Glutamatergic neuron (in vitro differentiated cells): Measurements from ENCODE around the gene CTBP1. TPM values are rescaled to one million over a fixed set of nuclear protein-coding genes. Genes with fewer than 3 reads are reported as not detected.

Experiments used
- DNase-seq: peaks from one replicate; pipeline ENCODE4 v3.0.0; 2022
- H3K27ac Mint-ChIP-seq: one replicate; pipeline ENCODE4 v1.8.0; 2020; ENCODE audit warnings: mild to moderate bottlenecking, mixed read lengths, inconsistent platforms; ENCODE audit not compliant: unreplicated experiment
- H3K27me3 Mint-ChIP-seq: one replicate; pipeline ENCODE4 v1.8.0; 2020; ENCODE audit warnings: mild to moderate bottlenecking, moderate library complexity, mixed read lengths, inconsistent platforms; ENCODE audit not compliant: unreplicated experiment
- H3K36me3 Mint-ChIP-seq: one replicate; pipeline ENCODE4 v1.8.0; 2020; ENCODE audit warnings: mild to moderate bottlenecking, mixed read lengths, inconsistent platforms; ENCODE audit not compliant: unreplicated experiment
- H3K4me1 Mint-ChIP-seq: one replicate; pipeline ENCODE4 v1.8.0; 2020; ENCODE audit warnings: mild to moderate bottlenecking, low read depth, mixed read lengths, inconsistent platforms; ENCODE audit not compliant: unreplicated experiment
- H3K4me3 Mint-ChIP-seq: one replicate; pipeline ENCODE4 v1.8.0; 2020; ENCODE audit warnings: mild to moderate bottlenecking, mixed read lengths, inconsistent platforms; ENCODE audit not compliant: unreplicated experiment
- H3K9me3 Mint-ChIP-seq: one replicate; pipeline ENCODE4 v1.8.0; 2020; ENCODE audit warnings: mild to moderate bottlenecking, moderate library complexity, mixed read lengths, inconsistent platforms; ENCODE audit not compliant: unreplicated experiment
- total RNA-seq: library from RNA; stranded (reverse); fragmentation: NEBNext Ultra II Directional; extraction: Animal tissue kit (Norgen Biotek cat#: 25700); gene quantifications from one replicate; pipeline ENCODE4 v1.2.1, GENCODE V29; 2021; ENCODE audit not compliant: unreplicated experiment
- TF ChIP-seq, protein P1 (sequence below): fragments of 200-600 bp; sonication (generic); IDR thresholded peaks from one replicate; pipeline ENCODE4 v1.5.0; 2021; ENCODE audit not compliant: partially characterized antibody, unreplicated experiment

The CTBP1 gene
- total RNA-seq, 1 donor from 2014 or later = 302 TPM

DNA sequence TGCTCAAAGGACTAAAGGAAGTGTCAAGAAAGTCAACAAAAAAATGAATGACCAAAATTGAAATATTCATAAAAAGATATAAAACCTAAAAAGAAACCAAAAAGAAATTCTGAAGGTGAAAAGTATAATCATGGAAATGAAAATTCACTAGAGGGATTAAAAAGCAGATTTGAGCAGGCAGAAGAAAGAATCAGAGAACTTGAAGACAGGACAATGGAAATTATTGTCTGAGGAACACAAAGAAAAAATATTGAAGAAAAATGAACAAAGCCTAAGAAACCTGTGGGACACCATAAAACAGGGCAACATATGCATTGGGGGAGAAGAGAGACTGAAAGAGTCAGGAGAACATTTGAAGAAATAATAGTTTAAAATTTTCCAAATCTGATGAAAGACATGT is 66.6 kb downstream of the CTBP1 start:
- no peak overlapping the region for H3K27ac Mint-ChIP-seq
- H3K9me3 Mint-ChIP-seq = peaks cover 22% of the 10 kb centered on the region
- H3K27me3 Mint-ChIP-seq = peaks cover 6% of the 10 kb centered on the region

DNA sequence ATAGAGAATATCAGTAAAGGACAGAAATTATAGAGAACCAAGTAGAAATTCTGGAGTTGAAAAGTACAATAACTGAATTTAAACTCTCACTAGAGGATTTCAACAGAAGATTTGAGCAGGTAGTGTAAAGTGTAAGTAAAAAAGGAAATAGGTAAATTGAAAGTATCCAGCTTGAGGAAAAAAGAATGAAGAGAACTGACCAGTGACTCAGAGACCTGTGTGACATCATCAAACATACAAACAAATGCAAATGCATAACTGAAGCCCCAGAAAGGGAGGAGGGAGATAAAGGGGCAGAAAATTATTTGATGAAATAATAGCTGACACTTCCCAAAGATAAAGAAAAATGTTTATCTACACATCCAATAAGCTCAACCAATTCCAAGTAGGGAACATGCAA is 68.3 kb downstream of the CTBP1 start:
- peaks cover 10% of the 10 kb centered on the region for H3K4me1 Mint-ChIP-seq
- peaks cover 6% of the 10 kb centered on the region for H3K27me3 Mint-ChIP-seq
- TF ChIP-seq, protein P1, sequence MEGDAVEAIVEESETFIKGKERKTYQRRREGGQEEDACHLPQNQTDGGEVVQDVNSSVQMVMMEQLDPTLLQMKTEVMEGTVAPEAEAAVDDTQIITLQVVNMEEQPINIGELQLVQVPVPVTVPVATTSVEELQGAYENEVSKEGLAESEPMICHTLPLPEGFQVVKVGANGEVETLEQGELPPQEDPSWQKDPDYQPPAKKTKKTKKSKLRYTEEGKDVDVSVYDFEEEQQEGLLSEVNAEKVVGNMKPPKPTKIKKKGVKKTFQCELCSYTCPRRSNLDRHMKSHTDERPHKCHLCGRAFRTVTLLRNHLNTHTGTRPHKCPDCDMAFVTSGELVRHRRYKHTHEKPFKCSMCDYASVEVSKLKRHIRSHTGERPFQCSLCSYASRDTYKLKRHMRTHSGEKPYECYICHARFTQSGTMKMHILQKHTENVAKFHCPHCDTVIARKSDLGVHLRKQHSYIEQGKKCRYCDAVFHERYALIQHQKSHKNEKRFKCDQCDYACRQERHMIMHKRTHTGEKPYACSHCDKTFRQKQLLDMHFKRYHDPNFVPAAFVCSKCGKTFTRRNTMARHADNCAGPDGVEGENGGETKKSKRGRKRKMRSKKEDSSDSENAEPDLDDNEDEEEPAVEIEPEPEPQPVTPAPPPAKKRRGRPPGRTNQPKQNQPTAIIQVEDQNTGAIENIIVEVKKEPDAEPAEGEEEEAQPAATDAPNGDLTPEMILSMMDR = no peak
- H3K27ac Mint-ChIP-seq = peak overlapping the region; percentile 1
- H3K9me3 Mint-ChIP-seq = peaks cover 26% of the 10 kb centered on the region
- H3K4me3 Mint-ChIP-seq = no peak overlapping the region
- DNase-seq = no peak
- peaks cover 28% of the 10 kb centered on the region for H3K36me3 Mint-ChIP-seq

More for the DNA sequence above, 66.6 kb downstream of the CTBP1 start:
- Mint-ChIP-seq H3K36me3 (peaks cover 24% of the 10 kb centered on the region), H3K4me1 (peaks cover 7% of the 10 kb centered on the region), H3K4me3 (no peak overlapping the region)
- no peak for DNase-seq
- TF ChIP-seq, protein P1 = no peak

DNA sequence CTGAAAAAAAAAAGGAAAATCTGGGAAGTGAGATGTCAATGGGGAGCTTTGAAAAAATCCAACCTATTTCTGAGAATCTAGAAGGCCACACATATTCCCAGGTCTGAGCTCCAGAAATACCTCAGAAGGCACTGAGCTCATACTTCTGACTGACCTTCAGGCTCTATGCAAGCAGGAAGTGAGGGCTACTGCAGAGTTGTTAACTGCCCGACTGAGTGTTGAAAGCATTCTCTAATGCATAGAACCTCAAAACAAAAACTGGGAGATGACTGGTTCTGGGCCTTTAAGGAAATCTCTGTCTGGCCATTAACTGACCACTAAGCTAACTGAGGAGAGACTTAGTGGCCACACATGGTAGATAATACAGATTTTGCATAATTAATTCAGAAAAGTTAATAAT is 69.0 kb downstream of the CTBP1 start:
- H3K27me3 Mint-ChIP-seq = peaks cover 6% of the 10 kb centered on the region
- TF ChIP-seq, protein P1 = no peak

DNA sequence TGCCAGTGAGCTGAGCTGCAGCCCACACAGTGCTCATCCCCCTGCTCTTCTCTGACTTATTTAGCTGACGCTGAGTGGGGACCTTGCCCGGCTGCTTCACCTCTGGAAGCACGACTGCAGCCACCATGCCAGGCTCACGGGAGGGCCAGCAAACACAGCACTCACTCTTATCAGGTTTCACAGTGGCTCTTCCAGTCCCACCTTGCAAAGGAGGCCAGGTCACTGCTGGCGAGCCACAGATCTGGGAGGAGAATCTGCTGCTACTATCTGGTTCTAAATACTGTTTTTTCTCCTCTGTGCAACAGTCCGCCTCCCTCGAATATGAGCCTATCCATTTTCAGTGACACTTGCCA is 69.9 kb downstream of the CTBP1 start:
- no peak for DNase-seq
- peak overlapping the region; percentile 78 for H3K27ac Mint-ChIP-seq
- peak overlapping the region; percentile 8 for H3K4me3 Mint-ChIP-seq
- peaks cover 26% of the 10 kb centered on the region for H3K9me3 Mint-ChIP-seq
- TF ChIP-seq, protein P1 = no peak
- peaks cover 10% of the 10 kb centered on the region for H3K4me1 Mint-ChIP-seq
- peaks cover 28% of the 10 kb centered on the region for H3K36me3 Mint-ChIP-seq
- peaks cover 6% of the 10 kb centered on the region for H3K27me3 Mint-ChIP-seq

More for the DNA sequence above, 69.0 kb downstream of the CTBP1 start:
- no peak for DNase-seq
- Mint-ChIP-seq H3K27ac (no peak overlapping the region), H3K4me1 (peaks cover 10% of the 10 kb centered on the region), H3K36me3 (peaks cover 28% of the 10 kb centered on the region), H3K9me3 (peaks cover 26% of the 10 kb centered on the region), H3K4me3 (no peak overlapping the region)

DNA sequence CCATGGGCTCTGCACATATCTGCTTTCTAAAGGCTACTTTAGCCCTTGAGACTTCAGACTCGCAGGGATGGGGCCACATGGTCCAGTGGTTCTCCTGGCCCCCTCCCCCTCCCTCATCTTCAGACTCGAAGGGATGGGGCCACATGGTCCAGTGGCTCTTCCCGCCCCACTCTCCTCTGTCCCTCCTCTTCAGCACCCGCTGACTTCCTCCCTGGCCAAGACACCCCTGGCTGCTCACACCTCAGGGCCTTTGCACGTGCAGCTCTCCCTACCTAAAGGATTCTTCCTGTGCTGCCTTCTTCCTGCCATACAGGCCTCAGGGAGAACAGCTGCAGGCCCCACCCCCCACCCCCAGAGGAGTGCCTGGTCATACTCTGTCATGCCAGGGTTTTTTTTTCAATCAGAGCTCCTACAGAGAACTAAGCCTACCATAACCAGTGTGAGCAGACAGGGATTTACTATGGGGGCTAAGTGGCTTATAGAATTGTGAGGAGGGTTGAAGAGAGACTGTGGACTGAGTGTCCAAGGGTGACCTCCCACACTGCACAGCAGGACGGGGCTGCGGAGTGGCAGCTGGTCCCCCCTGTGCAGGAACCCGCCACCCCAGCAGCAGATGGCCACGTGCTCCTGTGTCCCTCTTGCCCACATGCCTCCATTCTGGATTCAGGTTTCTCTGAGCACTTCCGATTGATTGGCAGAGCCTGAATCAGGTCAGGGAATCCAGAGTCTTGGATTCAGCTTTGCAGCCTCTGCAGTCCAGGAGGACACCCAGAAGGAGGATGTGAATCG is 70.4 kb downstream of the CTBP1 start:
- Mint-ChIP-seq H3K4me1 (peaks cover 13% of the 10 kb centered on the region), H3K27ac (peak overlapping the region; percentile 78), H3K27me3 (peaks cover 8% of the 10 kb centered on the region), H3K9me3 (peaks cover 30% of the 10 kb centered on the region), H3K36me3 (peaks cover 28% of the 10 kb centered on the region), H3K4me3 (peak overlapping the region; percentile 8)
- TF ChIP-seq, protein P1 = no peak
- peak; percentile 66 for DNase-seq
